C1 segment of cervical spinal cord (tissue), 14 donors: ENCODE measurements around the gene AGPAT1.

ENCODE experiments used
- DNase-seq, 14 donors: peaks; one replicate each; lab custom pipeline; 2025; lab: John Stamatoyannopoulos, UW

Gene AGPAT1

DNA sequence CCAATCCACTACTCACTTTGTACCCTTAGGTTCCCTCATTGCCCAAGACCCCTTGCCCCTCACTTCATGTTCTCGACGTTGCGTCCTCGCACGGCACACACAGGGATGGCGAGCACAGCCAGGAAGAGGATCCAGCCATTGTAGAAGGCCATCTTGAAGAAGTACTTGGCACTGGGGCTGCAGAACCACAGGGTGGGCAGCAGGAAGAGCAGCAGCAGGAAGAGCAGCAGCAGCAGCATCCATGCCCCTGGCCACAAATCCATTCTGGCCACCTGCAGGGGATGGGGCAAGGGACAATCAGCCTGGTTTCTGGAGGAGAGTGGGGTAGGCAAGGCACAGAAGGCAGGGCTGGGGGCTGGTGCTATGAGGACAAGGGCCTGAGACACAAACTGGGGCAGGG is 4.7 kb downstream of the AGPAT1 start:
- DNase-seq, result no peak

DNA sequence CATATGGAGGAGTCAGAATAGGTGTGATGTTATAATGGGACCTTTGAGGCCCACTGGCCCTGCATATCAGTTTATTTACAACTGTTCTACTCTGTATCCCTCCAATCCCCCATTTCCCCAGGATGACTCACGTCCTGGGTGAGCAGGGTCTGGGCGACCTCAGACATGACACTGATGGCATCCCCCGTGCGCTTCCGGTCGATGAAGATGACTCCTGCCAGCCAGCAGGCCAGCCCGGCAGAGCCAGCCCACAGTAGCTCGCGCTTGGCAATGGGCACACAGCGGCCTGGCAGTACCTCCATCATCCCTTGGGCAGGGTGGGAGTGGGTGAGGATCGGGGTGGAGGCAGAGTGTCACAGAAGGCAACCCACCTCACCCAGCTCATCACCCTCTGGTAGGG is 5.6 kb downstream of the AGPAT1 start:
- no peak for DNase-seq

DNA sequence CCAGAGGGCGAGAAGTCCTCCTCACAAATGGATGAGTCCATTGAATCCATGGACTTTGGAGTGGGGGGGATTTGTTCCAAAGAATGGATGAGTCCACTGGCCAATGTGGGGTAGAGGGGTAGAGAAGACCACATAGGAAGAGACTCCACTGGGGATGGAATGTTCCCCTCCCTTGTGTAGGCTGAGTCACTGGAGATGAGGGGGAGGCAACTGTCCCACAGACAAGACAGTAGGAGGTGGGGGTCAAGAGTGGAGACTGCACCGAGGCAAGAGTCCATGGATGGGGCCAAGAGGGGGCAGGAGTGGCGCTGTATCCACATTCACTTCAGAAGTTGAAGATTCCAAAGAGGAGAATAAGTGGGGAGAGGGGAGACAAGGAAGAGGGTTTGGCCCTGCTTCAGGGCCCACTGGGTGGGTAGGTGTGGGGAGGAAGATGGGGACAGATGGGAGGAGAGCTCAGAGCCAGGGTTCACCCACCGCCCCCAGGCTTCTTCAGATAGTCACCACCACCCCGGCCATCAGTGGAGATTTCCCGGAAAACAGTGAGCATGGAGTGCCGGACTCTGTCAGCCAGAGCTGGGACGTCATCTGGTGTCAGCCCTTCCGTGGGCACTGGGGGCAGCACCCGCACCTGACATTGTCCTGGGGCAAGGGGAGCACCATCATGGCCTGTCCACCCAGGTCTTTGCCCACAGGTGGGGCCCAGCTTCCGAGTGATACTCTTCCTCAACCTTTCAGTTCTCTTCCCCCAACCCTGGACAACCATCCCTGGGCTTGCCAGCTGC is 6.9 kb downstream of the AGPAT1 start:
- no peak for DNase-seq

DNA sequence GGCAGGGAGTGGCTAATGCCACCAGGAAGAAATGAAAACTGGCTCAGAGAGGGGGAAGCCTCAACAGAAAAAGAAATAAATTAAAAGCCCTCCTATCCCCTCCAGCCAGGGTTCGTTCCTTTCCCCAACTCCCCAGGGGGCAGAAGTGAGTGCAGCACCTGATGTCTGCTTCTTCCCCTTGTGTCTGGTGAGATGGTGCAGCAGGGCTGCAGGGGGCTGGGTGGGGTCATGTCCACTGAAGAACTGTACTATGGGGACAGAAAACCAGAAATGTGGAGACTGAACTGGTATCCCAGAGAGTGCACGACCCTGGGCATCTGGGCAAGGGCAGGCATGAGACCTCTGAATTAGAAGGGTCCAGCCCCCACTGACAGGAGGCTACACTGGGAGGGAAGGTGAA is 7.5 kb downstream of the AGPAT1 start:
- DNase-seq, result no peak

DNA sequence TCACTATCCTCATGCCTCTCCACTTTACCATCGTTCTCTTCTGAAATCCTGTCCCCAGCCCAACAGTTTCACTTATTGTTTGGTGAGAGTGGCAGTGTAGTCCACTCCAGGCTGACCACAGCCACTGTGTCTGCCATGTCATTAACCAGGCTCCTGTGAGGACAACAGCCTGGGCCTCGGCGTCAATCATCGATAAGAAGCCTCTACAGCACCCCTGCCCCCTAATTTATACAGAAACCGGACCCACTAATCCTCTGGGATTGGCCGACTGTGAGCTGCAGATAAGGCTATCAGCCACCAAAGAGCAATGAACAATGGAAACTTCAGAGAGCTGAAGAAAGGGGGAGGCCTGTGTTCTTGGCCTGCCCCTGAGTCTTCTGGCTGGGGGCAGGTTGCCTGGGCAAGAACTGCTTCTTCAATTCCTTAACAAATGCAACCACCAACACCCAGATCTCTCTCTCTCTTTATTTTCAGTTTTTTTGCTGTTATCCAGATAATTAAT is 8.1 kb downstream of the AGPAT1 start:
- DNase-seq, result no peak

DNA sequence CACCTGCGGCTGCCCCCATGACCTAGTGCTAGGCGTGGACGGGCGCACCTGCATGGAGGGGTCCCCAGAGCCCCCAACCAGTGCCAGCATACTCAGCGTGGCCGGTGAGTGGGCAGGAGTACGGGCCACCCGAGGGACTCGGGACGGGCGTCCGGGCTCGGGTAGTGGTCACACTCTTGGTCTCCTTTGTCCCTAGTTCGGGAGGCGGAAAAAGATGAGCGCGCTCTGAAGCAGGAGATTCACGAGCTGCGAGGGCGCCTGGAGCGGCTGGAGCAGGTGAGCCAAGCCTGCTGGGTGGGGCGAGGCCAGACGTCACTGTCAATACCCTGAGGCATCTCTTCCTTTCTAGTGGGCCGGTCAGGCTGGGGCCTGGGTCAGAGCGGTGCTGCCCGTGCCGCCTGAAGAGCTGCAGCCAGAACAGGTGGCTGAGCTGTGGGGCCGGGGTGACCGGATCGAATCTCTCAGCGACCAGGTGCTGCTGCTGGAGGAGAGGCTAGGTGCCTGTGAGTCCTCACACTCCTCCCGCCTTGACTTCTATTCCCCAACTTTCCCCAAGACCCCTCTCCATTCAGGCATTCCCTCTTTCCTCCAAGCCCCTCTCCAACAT is 8.6 kb downstream of the AGPAT1 start:
- DNase-seq, result no peak

DNA sequence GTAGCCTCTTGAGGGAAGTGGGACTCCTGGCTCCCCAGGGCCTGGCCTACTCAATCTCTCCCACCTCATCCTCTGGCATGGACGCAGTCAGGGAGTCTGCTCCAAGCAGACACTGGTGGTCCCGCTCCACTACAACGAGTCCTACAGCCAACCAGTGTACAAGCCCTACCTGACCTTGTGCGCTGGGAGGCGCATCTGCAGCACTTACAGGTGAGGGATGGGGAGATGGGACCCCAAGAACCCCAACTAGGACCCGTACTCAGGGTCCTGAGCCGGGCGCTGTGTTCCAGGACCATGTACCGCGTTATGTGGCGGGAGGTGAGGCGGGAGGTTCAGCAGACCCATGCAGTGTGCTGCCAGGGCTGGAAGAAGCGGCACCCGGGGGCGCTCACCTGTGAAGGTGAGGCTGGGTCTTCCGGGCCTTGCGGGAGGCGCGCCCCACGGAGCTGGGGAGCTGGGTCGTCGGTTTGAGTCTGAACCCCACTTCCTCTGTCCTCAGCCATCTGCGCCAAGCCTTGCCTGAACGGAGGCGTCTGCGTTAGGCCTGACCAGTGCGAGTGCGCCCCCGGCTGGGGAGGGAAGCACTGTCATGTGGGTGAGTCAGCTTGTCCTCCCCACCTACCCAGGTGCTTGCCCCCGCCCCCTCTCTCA is 9.3 kb downstream of the AGPAT1 start:
- DNase-seq, result no peak

DNA sequence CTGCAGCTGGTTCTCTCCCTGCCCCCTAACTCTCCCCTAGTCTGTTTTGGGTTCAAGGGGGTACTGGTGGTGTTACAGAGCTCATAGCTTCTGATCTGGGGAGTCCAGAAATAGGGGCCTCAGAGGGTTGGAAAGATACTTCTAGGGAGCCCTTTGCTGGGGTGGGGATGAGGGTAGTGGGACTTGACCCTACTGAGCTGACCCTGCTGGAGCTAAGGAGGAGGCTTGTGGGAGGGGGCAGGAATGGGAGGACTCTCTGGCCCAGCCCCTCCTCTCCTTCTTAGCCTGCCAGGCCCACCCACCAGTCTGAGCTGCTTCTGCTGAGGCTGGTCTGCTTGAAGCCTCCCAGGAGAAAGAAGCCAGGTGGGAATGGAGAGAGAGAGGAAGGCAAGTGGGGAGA is 11.6 kb downstream of the AGPAT1 start, which contains the start of gene EGFL8:
EGFL8 (plus strand) TSS at position 301 of the 400 bp plus-strand sequence. CDS start 1,571 bp downstream, outside the sequence.
- no peak for DNase-seq

DNA sequence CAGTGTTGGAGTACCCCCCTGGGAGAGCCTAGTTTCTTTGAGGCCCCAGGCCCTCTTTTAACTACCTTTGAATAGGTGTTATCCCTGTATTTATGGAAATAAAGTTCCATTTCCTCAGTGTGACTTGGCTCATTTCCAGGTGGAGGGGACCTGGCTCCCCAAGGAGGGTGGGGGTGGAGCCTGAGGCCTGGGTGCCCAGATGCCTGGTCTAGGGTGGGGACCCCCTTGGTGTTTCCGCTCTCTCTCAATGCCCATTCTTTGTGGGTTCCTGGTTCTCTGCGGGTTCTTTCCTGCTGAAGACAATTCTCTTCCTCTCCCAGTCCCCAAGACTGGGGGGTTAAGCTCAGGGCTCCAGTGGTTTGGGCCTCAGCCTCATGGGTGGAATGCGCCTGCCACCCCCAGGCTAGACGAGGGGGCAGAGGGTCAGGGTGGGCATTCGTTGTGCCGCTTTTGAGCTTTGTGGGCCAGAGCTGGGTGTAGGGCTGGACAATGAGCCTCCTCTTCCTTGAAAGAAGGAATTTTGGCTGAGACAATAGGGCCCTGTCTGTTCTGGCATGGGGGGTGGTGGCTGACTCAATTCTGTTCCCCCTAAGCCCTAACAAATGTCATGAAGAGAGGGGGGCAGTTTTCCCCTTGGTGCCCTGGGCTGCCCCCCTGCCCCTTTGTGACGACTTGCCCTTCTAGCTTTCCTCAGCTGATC is 12.2 kb downstream of the AGPAT1 start:
- DNase-seq, result peak in 1 of 14 donors; percentile 52

DNA sequence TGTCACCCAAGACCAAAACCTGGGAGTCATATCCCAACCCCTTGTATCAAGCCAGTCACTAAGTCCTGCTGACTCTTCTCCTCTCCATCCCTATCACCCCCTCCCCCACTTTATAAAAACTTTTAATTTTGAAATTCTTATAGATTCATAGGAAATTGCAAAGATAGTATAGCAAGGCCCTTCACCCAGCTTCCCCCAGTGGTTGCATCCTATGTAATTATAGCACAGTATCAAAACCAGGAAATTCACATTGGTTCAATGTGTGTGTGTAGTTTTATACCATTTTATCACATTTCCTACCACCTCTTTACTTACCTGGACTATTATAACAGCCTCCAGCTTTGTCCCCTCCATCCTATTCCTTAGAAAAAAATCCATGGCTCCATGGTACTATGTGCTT is 17.8 kb downstream of the AGPAT1 start:
- no peak for DNase-seq

DNA sequence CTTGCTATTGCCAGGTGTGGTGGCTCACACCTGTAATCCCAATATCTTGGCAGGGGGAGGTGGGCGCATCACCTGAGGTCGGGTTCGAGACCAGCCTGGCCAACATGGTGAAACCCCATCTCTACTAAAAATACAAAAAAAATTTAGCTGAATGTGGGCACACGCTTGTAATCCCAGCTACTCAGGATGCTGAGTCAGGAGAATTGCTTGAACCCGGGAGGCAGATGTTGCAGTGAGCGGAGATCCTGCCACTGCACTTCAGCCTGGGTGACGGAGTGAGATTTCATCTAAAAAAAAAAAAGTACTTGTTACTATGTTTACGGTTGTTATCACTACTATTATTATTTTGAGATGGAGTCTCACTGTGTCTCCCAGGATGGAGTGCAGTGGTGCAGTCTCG is 19.0 kb downstream of the AGPAT1 start:
- DNase-seq, result no peak

DNA sequence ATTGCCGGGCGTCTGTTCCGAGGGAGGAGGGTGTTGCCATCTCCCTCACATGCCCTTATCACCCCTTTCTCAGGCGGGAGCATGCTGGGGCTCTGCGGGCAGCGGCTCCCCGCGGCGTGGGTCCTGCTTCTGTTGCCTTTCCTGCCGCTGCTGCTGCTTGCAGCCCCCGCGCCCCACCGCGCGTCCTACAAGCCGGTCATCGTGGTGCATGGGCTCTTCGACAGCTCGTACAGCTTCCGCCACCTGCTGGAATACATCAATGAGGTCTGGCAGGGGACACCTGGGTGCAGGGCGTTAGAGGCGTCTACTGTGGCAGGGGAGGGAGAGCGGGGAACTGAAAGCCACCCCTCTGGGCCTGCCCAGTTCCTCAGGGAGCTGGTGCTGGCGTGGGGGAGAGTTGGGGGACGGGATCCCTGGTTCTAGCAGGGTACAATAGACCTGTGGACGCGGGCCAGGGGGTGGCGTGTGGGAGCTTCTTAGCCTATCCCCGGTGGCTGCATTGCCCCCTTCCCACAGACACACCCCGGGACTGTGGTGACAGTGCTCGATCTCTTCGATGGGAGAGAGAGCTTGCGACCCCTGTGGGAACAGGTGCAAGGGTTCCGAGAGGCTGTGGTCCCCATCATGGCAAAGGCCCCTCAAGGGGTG is 21.2 kb downstream of the AGPAT1 start:
- peak in 7 of 14 donors; percentile 50 to 76 (median 63) for DNase-seq

DNA sequence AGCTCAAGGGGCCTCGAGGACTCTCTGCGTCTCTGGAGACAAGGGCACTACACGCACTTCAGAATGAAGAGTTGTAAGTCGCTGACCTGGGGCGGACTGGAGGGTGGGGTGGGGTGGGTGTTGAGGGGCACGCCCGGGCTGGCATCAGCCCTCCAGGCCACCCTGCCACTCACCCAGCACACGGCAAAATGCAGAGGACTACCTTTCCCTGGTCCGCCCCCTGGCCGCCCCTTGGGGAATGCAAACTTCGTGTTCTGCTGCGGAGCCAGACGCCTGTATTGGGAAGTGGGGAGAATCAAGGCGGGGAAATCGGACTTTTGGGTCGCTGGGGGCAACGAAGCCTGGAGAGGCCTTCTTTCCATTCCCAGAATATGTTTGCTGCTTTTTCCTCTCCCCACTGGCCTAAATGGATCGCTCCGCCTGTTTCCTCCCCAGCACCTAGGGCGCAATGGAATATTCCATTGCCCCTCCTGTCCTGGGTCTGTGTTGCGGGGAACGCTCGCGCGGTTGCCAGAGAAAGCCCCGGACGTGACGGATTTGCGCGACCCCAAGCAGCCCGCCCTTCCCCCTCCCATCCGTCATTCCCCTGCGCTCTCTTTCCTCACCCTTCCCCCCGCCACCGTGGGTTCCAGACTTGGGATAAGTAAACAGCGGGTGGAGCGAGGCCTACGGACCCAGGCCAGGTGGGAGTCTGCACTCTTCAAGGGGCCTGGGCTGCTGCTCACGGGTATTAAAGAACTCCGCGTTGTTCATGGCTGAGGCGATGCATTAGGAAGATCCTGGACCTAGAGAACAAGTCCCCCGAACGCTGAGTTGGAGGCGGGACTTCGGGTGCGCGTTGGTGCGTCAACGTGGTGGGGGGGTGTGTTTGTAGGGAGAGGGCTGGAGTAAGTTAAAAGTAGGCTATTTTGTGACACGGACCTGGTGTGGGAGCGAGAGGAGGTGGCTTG is 22.0 kb downstream of the AGPAT1 start, which contains the start of gene PPT2:
PPT2 (plus strand) TSS at position 578 of the 950 bp plus-strand sequence. CDS start 454 bp downstream, outside the sequence.
- DNase-seq, result peak in 13 of 14 donors; percentile 51 to 94 (median 78)

DNA sequence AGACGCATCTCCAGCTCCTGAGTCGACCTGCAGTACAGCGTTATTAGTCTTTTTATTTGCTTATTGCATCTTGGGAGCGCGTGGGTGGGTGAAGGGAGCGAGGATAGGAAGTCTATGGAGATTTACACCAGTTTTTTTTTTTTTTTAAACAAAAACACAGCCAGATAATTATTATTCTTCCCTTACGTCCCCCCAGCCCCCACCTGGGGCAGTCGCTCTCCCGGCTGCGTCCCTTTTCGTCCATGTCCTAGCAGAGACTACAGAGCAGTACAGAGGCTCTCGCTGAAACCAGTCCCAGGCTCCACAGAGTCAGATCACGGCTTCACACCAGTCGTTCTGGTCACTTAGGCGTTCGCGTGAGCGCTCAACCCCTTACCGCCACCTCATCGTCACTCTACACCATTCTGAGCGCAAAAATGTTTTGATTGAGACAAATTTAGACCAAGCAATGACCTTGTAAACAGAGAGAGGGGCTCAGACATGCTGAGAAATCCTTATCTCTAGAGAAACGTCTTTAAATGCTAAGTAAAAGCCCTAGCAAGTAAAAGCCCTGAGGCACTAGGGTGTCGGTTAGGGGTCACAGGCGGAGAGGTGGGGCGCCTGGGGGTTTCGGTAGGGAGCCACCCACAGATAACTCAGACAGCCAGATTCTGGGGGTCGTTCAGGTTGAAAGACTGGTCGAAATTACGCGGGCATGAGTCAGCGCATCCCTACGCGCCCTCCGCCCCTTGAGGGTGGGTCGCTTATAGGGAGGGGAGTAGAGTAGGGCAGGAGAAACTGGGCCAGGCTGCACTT is 22.9 kb downstream of the AGPAT1 start:
- DNase-seq, result peak in 4 of 14 donors; percentile 25 to 62 (median 46)

DNA sequence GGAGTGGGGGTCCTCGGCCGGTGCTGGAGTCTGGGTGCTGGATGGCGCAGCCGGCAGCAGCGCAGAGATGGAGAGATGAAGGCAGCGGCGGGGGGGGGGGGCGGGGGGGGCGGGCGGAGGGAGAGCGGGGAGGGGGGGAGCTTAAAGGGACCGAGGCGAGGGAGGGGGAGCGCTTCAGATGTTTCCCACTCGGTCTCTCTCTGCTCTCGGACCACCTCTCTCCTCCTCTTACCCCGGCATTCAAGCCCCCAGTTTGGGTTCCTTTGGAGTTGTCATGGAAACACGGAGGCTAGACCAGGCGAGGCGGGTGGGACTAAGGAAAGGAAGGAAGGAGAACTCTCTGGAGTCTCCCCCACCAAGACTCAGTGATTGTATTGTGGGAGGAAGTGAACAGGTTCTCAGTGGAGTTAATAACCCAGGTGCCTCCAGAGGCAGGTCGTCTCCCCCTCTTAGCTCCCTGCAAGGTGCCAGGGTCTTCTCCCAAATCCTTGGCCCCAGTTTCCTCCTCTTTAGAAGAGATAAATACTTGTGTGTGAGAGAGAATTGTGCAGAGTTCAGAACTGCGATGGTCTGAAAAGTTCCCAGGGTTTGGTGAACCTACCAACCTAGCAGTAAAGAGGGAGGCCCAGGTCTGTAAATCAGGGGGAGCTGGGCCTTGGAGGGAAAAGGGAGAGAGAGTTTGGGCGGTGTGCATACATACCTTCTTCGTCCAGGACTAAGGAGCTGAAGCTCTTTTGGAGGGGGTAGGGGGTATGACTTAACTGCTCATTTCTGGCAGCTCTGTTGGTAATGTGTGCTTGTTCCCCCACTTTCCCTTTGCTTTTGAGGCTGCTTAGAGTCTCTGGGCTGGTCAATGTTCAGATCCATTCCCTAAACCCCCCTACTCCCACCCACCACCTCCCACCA is 23.8 kb downstream of the AGPAT1 start, which contains the start of gene PRRT1:
PRRT1 (minus strand) TSS at position 77 of the 906 bp plus-strand sequence. CDS start 112 bp downstream, outside the sequence.
- DNase-seq, result peak in 4 of 14 donors; percentile 25 to 63 (median 42)

DNA sequence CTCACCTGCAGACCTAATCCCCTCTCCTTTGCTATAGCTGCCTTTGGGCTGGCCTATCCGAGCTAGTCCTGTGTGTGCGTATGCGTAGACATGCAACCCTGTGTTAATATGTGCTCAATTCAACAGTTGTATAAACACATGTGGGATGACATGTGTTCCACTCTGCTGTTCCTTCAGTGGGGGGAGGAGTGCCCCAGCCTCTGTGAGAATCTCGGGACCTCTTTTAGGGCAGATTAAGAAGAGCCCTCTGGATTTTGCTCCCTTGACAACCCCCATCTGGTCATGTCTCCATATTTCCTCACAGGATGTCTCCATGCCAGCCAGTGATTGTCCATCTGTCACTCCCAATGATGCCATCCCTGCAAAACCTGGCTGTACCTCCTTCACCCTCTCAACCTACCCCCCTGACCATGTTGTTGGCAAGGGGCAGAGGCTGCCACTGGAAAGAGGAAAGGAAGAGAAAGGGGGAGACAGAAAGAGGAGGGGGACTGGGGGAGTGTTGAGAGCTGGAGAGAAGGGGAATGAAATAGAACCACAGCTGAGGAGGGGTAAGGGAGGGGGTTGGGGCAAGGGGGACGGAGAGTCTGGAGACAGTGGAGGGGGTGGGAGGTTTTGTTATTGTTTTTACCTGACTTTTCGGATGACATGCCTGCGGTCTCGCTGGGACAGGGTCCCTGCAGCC is 24.6 kb downstream of the AGPAT1 start:
- DNase-seq, result peak in 3 of 14 donors; percentile 20 to 91 (median 31)
